HepG2 (cell line): Measurements from ENCODE around the gene MXRA7. TPM values are rescaled to one million over a fixed set of nuclear protein-coding genes. Genes with fewer than 3 reads are reported as not detected.
A peak's percentile ranks its signal among the peaks of the same experiment; 100 is the strongest.

Experiments
- BRCA1 ChIP-seq: sonication (generic); formaldehyde crosslinking; IDR thresholded peaks from 2 replicates; pipeline ENCODE4 v1.4.0; 2020; ENCODE audit warnings: missing genetic modification reagents
- CCDC6 ChIP-seq: sonication (generic); formaldehyde crosslinking; IDR thresholded peaks from 2 replicates; pipeline ENCODE4 v1.8.1; 2022; ENCODE audit warnings: mild to moderate bottlenecking, missing genetic modification reagents, moderate library complexity
- CHCHD3 ChIP-seq: sonication (generic); formaldehyde crosslinking; IDR thresholded peaks from 2 replicates; pipeline ENCODE4 v1.8.0; 2022; ENCODE audit warnings: mild to moderate bottlenecking, missing genetic modification reagents, moderate library complexity
- DPF2 ChIP-seq: sonication (generic); formaldehyde crosslinking; IDR thresholded peaks from 2 replicates; pipeline ENCODE4 v1.4.0; 2020; ENCODE audit warnings: mild to moderate bottlenecking, low read depth, missing genetic modification reagents, borderline replicate concordance
- FOXC1 ChIP-seq: sonication (generic); formaldehyde crosslinking; IDR thresholded peaks from 2 replicates; pipeline ENCODE4 v1.8.0; 2022; ENCODE audit warnings: mild to moderate bottlenecking, missing genetic modification reagents, borderline replicate concordance
- GZF1 ChIP-seq: sonication (generic); formaldehyde crosslinking; IDR thresholded peaks from 2 replicates; pipeline ENCODE4 v1.5.1; 2020; ENCODE audit warnings: mild to moderate bottlenecking, missing genetic modification reagents
- HDAC1 ChIP-seq: sonication (generic); formaldehyde crosslinking; IDR thresholded peaks from 2 replicates; pipeline ENCODE4 v1.5.1; 2020; ENCODE audit warnings: mild to moderate bottlenecking, missing genetic modification reagents
- HHEX ChIP-seq: IDR thresholded peaks from 2 replicates; pipeline ENCODE4 v1.6.1; 2016; ENCODE audit warnings: control low read depth
- JDP2 ChIP-seq: sonication (generic); formaldehyde crosslinking; IDR thresholded peaks from 2 replicates; pipeline ENCODE4 v1.8.1; 2022; ENCODE audit warnings: missing genetic modification reagents, borderline replicate concordance
- KDM5B ChIP-seq: sonication (generic); formaldehyde crosslinking; IDR thresholded peaks from 2 replicates; pipeline ENCODE4 v1.4.0; 2020; ENCODE audit warnings: missing genetic modification reagents, mild to moderate bottlenecking, borderline replicate concordance
- KLF11 ChIP-seq: IDR thresholded peaks from 2 replicates; pipeline ENCODE4 v1.6.1; 2016; ENCODE audit warnings: missing compliant biosample characterization
- MTF1 ChIP-seq: sonication (generic); formaldehyde crosslinking; IDR thresholded peaks from 2 replicates; pipeline ENCODE4 v1.5.0; 2020; ENCODE audit warnings: missing genetic modification reagents
- MXD3 ChIP-seq: IDR thresholded peaks from 2 replicates; pipeline ENCODE4 v1.6.1; 2016; ENCODE audit warnings: mild to moderate bottlenecking, missing biosample characterization, missing genetic modification reagents
- NFIC ChIP-seq: IDR thresholded peaks from 2 replicates; pipeline ENCODE4 v1.6.1; 2012; ENCODE audit warnings: mild to moderate bottlenecking, low read length, inconsistent platforms
- SETDB1 ChIP-seq: sonication (generic); formaldehyde crosslinking; IDR thresholded peaks from 2 replicates; pipeline ENCODE4 v1.5.1; 2020; ENCODE audit warnings: missing genetic modification reagents, mild to moderate bottlenecking, borderline replicate concordance
- SYNCRIP ChIP-seq: fragments of 200-400 bp; formaldehyde crosslinking; IDR thresholded peaks from 2 replicates; pipeline ENCODE4 v1.6.1; 2018; ENCODE audit warnings: mild to moderate bottlenecking, low read depth, low read length; ENCODE audit not compliant: insufficient read depth
- TFE3 ChIP-seq: IDR thresholded peaks from 2 replicates; pipeline ENCODE4 v1.6.1; 2016
- ZBTB33 ChIP-seq: sonication (generic); formaldehyde crosslinking; IDR thresholded peaks from 2 replicates; pipeline ENCODE4 v1.4.0; 2020; ENCODE audit warnings: missing genetic modification reagents
- ZFP91 ChIP-seq: sonication (generic); formaldehyde crosslinking; IDR thresholded peaks from 2 replicates; pipeline ENCODE4 v1.9.0; 2022; ENCODE audit warnings: missing genetic modification reagents, mild to moderate bottlenecking, borderline replicate concordance
- ZFYVE20 ChIP-seq: sonication (generic); formaldehyde crosslinking; IDR thresholded peaks from 2 replicates; pipeline ENCODE4 v1.8.0; 2023; ENCODE audit warnings: low read depth, mild to moderate bottlenecking, moderate library complexity, missing genetic modification reagents, borderline replicate concordance
- ZNF484 ChIP-seq: sonication (generic); formaldehyde crosslinking; IDR thresholded peaks from 2 replicates; pipeline ENCODE4 v1.5.1; 2020; ENCODE audit warnings: mild to moderate bottlenecking, low read depth, missing genetic modification reagents, borderline replicate concordance
- ZNF552 ChIP-seq: sonication (generic); formaldehyde crosslinking; IDR thresholded peaks from 2 replicates; pipeline ENCODE4 v1.9.0; 2022; ENCODE audit warnings: missing genetic modification reagents, mild to moderate bottlenecking, borderline replicate concordance
- ZNF562 ChIP-seq: sonication (generic); formaldehyde crosslinking; IDR thresholded peaks from 2 replicates; pipeline ENCODE4 v1.8.0; 2022; ENCODE audit warnings: missing genetic modification reagents, borderline replicate concordance
- ZNF724P ChIP-seq: sonication (generic); formaldehyde crosslinking; IDR thresholded peaks from 2 replicates; pipeline ENCODE4 v1.8.0; 2022; ENCODE audit warnings: missing genetic modification reagents, borderline replicate concordance
- ZSCAN22 ChIP-seq: sonication (generic); formaldehyde crosslinking; IDR thresholded peaks from 2 replicates; pipeline ENCODE4 v1.4.0; 2020; ENCODE audit warnings: mild to moderate bottlenecking, missing genetic modification reagents
- polyA plus RNA-seq, 8 experiments: library from polyadenylated mRNA; depleted of rRNA in 3 of 8; stranded (reverse) in 7 of 8; unstranded in 1 of 8; fragments of >200 nt; fragmentation: Illumina TruSeq in 4 of 8; extraction: Trizol in 4 of 8; gene quantifications; 2 replicates each; pipeline versions ENCODE4 v1.2.1 to v1.2.3, GENCODE V29; 2011 to 2016; ENCODE audit warnings: low read depth in 4 of 8, missing spikeins in 1 of 8, mixed read lengths in 1 of 8; ENCODE audit not compliant: insufficient read depth in 1 of 8
- total RNA-seq, 5 experiments: library from RNA; depleted of rRNA; stranded (reverse); fragments of >200 nt; fragmentation: Illumina TruSeq; extraction: Trizol; gene quantifications; 2 replicates each; pipeline ENCODE4 v1.2.3, GENCODE V29; 2016; ENCODE audit warnings: low read depth in 1 of 5

MXRA7 gene
- total and polyA plus RNA-seq, 2 of the 13 experiments (the other 11 are each of a cell fraction or from before 2014, with no cell fraction given) = 44.8 to 112 TPM

GRCh38 chr17:76736349-76737081, 25.8 kb upstream of the MXRA7 start (continued):
- no peak for TF ChIP-seq MTF1
- TF ChIP-seq KDM5B = no peak
- no peak for TF ChIP-seq ZBTB33 (CRISPR knock-in tag)
- TF ChIP-seq MXD3 (CRISPR knock-in tag) = no peak
- TF ChIP-seq FOXC1 = no peak
- no peak for TF ChIP-seq HHEX
- no peak for TF ChIP-seq ZNF552 (CRISPR knock-in tag)
- 0 out of 2 replicates have a peak, but pooled peaks have one; percentile 18 for TF ChIP-seq CHCHD3 (CRISPR knock-in tag)
- TF ChIP-seq HDAC1 = no peak; the same call in 1 of the 2 replicates
- no peak for TF ChIP-seq DPF2 (CRISPR knock-in tag)
- no peak for TF ChIP-seq BRCA1 (CRISPR knock-in tag)
- TF ChIP-seq SYNCRIP = no peak
- no peak; the same call in 1 of the 2 replicates for TF ChIP-seq ZNF724P (CRISPR knock-in tag)
- peak; percentile 14; the same call in 1 of the 2 replicates for TF ChIP-seq CCDC6 (CRISPR knock-in tag)
- TF ChIP-seq ZFYVE20 (CRISPR knock-in tag) = no peak
- 0 out of 2 replicates have a peak, but pooled peaks have one; percentile 2 for TF ChIP-seq ZFP91 (CRISPR knock-in tag)
- no peak for TF ChIP-seq NFIC
- TF ChIP-seq ZSCAN22 (CRISPR knock-in tag) = no peak
- TF ChIP-seq ZNF484 (CRISPR knock-in tag) = no peak
- no peak for TF ChIP-seq JDP2
- TF ChIP-seq KLF11 (CRISPR knock-in tag) = no peak
- no peak for TF ChIP-seq ZNF562 (CRISPR knock-in tag)
- no peak for TF ChIP-seq SETDB1
- TF ChIP-seq TFE3 = no peak; the same call in 1 of the 2 replicates
- TF ChIP-seq GZF1 (CRISPR knock-in tag) = no peak
